ENCODE results near the gene GRID1.

GRCh38 chr10:86226016-86226415, 140.6 kb downstream of the GRID1 start:
- TF ChIP-seq EZH2 (IDR thresholded peaks at IDR 0.05; ENCODE audit: insufficient read depth, low read length) (no peak), CTCF (IDR thresholded peaks at IDR 0.05; ENCODE audit: insufficient read depth, low read depth, low read length) (no peak)
